HG03457 (cell line): Measurements from ENCODE around the gene DNER.

Experiments used
- ATAC-seq: cut with Tn5 transposase; IDR thresholded peaks from one replicate; pipeline ENCODE4 v1.9.1; 2021; ENCODE audit warnings: moderate number of reproducible peaks; ENCODE audit not compliant: unreplicated experiment

The DNER gene

DNA sequence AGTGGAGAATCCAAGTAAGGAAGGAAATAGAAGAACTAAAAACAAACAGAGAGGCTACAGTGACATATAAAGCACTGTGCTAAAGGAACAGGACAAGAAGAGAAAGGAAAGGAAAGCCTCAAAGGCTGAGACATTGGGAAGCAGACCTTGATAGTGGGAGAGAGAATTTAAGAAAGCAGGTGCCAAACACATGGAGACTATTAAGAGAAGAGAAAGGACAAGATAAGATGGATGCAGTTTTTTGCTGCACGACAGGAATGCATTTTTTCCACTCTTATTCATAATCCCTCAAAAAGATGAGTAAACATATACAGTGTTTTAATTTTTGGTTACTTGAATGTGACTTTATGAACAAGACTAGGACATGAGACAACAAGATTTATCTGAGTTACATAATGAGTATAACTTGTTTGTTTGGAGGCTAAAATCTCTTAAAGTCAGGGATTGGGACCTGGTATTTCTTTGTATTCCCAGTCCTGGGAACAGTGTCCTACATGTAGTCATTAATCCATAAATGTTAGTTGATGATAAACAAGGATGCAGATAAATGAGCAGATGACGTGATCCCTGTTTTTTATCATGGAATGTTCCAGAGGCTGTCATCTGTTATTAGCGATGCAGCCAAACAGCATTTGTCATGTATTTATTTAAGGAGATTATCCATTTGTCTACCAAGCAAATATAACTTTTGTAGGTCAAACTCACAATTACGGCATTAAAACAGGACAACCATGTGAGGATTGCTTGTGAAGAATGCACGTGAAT, 141.7 kb downstream of the DNER start:
- no peak for ATAC-seq

DNA sequence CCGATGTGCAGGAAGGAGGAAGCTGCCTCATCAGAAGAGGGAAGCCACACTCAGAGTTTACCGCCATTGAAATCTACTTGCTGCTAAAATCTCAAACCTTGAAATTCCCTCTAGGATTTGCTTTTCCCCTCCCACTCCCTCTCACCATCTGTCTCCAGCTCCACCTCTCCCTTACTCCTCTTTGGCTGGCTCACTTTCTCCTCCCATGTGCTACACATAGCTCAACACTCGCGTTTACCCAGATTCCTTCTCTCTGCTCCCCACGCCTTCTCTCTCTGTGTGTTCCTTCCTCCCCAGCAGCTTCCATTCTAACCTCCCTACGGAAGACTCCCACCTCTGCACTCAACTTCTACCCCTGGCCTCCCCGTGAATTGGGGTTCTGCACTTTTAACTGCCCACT, 143.1 kb downstream of the DNER start:
- no peak for ATAC-seq

DNA sequence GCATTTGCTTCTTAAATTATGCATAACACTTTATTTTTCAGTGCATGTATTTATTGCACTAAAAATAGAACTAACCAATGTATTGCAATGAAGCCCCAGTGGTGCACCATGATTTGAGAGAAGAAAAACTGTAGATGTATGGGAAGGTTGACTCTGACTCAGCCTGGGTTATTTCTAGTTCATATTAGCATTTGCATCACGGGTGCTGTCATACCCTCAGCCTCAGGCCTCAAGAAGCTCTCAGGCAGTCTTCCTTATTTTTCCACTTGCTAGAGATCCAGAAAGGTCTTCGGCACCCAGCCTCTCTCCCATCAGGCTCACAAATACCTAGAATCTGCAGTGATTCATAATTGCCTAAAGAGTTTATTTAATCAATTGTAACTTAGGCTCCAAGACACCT, 148.0 kb downstream of the DNER start:
- no peak for ATAC-seq

DNA sequence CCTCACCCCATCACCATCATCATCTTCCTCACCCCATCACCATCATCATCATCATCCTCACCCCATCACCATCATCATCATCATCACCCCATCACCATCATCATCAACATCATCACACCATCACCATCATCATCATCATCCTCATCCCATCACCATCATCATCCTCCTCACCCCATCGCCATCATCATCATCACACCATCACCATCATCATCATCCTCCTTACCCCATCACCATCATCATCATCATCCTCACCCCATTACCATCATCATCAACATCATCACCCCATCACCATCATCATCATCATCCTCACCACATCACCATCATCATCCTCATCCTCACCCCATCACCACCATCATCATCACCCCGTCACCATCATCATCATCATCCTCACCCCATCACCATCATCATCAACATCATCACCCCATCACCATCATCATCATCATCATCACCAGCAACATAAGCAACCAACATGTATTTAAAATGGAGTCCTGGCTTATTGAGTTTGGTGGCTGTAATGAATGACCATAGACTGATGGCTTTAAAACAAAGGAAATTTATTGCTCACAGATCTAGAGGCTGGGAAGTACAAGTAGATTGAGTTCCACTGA, 150.0 kb downstream of the DNER start:
- no peak for ATAC-seq

DNA sequence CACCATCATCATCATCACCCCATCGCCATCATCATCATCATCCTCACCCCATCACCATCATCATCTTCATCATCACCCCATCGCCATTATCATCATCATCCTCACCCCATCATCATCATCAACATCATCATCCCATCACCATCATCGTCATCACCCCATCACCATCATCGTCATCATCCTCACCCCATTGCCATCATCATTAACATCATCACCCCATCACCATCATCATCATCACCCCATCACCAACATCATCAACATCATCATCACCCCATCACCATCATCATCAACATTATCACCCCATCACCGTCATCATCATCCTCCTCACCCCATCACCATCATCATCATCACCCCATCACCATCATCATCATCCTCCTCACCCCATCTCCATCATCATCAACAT, 151.0 kb downstream of the DNER start:
- no peak for ATAC-seq

DNA sequence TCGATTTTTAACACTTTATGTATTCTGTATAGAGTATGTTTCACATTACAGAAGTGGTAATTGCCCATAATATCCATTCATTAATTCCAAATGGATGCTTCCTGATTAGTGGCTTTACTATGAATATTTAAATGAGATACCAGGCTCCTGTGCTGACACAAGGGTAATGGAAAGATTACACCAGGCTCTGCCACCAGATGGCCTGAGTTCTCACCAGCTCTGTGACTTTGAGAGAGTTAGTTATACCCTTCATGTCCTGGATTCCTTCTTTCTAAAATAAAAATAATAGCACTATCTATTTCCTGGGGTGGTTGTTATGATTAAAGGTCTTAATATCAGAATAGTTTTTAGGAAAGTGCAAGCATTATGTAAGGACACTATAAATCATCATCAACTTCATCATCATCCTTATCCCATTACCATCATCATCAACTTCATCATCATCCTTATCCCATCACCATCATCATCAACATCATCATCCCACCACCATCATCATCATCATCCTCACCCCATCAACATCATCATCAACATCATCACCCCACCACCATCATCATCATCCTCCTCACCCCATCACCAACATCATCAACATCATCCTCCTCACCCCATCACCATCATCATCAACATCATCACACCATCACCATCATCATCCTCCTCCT, 151.8 kb downstream of the DNER start:
- no peak for ATAC-seq

GRCh38 chr2:229559986-229560385, 154.4 kb downstream of the DNER start:
- ATAC-seq, result no peak

GRCh38 chr2:229553091-229553490, 161.3 kb downstream of the DNER start:
- no peak for ATAC-seq

GRCh38 chr2:229543176-229543873, 171.0 kb downstream of the DNER start:
- no peak for ATAC-seq

DNA sequence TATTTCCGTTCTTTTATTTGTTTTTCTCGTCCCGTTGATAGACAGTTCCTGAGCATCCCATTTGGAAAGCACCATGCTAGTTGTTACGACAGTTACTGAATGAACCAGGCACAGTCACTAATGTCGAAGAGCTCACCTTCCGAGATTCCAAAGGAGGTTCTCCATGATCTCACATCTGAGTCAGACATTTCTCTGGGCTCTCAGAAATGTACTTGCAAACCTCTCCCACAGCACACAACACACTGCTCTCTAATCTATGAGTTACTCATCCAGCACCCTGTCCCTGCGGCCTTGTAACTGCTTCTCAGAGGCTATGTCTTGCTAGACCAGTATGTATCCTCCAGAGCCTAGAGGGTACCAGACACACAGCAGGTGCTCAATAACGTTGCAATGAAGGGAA, 174.7 kb downstream of the DNER start:
- ATAC-seq, result no peak

GRCh38 chr2:229531594-229531993, 182.8 kb downstream of the DNER start:
- ATAC-seq, result no peak

DNA sequence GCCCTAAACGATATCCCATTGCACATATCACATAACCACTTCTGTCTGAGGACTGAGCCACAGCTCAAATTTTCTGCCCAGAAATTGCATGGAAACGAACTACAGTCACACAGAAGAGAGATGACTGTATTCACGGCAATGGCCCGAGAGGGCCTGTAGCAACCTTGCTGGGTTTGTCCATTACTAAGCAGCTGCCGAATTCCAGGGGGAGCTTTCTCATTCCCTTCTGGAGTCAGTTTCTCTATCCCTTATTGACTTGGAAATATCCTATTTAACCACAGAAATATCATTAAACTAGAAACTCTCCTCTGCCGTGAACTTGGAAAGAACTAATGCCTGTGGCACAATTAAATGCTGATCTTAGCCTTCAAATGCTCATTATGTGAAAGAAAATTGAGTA, 183.9 kb downstream of the DNER start:
- ATAC-seq, result no peak

DNA sequence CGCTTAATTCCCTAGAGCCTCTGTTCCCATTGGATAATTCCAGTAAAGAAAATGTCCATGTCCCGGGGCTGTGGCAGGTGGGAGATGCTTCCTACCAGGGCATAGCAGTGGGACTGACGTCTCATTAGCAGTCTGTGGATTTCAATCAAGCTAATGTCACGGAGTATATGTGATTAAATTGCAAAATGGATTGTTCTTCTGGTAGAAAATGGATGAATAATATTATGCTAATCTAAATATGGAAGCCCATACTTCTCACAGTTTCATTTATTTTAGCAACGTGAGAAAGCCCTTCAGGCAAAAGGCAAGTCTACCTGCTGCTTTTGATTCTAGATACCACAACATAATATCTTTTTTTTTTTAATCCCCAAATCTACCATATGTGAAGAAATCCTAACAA, 185.5 kb downstream of the DNER start:
- ATAC-seq, result no peak

- ATAC-seq, result no peak
Measured at GRCh38 chr2:229526951-229527350, 187.4 kb downstream of the DNER start.

GRCh38 chr2:229524799-229525198, 189.6 kb downstream of the DNER start:
- no peak for ATAC-seq

GRCh38 chr2:229523663-229524062, 190.7 kb downstream of the DNER start:
- ATAC-seq, result no peak

DNA sequence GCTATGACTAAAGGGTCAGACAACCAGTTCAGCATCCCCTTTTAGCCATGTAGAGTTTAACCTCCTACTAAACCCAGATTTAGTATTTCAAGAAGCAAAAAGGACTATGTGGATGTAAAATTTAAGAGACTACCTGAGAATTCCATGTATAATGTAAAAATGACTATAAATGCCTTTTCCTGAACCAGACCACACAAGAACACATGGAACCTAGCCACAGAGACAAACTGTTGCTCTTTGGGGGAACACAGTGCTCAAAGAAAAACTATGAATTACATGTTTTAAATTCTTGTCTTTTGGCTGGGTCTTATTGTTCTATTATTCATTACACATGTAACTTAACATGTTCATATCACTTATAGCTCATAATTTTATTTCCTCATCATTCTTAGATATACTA, 192.8 kb downstream of the DNER start:
- ATAC-seq, result no peak

DNA sequence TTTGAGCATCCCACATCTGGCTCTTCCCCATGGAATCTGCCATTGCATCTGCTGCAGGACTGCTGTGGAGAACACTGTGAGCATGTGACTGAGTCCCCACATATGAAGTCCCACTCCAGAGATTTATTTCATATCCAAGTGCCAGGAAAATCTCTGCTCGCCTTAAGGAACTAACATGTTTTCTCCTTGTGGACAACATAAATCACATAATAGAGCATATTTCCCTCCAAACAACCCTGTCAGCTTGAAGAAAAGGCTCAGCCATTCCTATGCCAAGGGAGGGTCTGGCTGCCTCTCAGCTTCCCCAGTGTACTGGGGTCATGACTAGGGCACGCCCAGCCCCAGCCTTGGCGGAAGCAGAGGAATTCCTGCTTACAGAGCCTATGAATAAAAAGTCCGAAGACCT, 193.7 kb downstream of the DNER start:
- no peak for ATAC-seq

DNA sequence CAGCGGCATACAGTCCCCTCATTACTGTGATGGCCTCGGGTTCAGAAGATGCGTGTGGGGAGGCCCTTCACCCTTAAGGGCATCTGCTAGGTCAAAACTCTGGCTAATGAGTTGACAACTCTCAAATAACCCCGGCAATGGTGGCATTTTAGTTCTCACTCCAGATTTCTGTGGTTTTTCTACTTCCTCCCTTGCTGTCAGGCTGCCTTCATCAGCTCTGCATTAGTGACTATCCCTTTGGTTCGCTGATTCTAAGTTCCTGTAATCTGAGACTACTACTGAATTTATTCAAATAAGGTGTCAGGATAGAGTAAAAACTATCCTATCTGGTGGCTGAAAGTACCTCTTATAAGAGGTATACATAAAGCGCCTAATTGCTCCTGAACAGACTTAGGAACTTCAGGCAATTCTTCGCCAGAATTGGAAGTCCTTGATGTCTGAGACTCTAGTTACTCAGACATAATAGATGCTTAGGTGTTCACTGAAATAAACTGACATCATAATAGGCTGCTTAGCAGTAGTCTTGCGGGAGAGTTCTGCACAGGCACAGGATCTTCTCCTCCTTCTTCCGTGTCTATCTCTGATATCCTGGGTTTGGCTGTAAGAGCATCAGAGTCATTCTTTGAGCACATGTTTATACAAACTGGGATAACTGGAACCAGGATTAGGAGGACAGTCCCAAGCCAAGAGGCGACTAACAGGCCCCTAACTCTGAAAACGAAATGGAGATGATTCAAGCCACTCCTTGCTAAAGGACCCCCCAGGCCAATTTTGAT, 194.5 kb downstream of the DNER start:
- peak; percentile 64 for ATAC-seq

- no peak for ATAC-seq
Measured at GRCh38 chr2:229514273-229514895, 200.0 kb downstream of the DNER start.
